Fibroblast of gingiva (primary cell): Measurements from ENCODE around the gene IGSF22.

Source experiments
- DNase-seq: peaks from one replicate; pipeline ENCODE4 v3.0.0-alpha.2; 2011; ENCODE audit warnings: low read depth

Gene IGSF22

GRCh38 chr11:18726040-18726439 is at the start of gene IGSF22:
TSS of gene IGSF22 (minus strand) at chr11:18726188. CDS start at chr11:18724236, 1,952 bp downstream.
- DNase-seq: no peak

DNA sequence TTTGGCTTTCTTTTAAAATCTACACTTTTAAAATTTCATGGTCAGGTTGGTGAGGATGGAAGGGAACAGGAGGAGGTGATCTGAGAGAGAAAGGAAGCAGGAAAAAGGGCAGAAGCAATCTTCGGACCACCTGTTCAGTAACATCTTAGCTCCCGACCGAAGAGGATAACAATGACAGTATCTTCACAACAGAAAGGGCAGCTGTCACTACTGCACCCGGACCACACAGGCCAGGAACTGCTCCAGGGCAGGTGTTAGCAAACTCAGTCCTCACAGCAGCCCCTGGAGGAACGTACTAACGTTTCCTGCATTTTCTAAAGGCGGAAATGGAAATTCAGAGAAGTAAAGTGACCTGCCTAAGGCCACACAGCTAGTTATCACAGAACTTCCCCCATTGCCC is 48.8 kb upstream of the IGSF22 start:
- no peak for DNase-seq

DNA sequence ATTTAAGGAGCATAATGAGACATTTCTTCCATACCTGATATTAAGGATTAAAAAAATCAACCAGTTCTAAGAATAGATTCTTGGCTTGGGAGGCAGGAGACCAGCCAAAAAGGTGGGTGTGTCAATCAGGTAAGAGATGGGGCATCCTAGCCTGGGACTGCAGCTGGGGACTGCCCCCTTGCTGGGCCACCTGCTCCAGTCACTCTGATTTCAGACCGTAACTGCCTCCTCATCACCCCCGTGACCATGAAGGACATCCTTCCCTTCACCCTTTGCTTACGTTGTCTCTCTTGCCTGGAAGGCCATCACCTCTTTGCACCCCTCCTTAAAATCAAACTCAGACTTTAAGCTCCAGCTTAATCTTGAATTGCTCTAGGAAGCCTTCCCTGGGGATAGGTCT is 47.7 kb upstream of the IGSF22 start:
- DNase-seq: no peak

DNA sequence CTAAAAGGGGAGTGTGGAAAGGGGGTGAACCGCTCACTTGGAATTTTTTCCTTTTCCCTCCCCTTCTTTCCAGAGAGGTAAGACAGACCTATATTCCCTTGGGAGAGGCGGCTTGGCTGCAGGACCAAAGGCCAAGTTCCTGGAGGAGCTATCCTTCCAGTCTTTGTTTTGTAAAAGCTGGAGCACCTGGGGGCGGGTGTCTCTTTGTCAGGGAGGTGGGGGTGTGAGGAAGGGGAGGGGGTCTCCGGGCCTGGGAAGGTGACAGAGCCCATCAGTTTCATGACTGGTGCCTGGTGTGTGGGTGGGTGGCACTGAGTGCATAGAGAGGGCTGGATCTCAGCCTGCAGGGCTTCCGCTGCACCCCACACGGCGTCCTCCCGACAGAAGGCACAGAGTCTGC is 47.1 kb upstream of the IGSF22 start:
- DNase-seq: no peak

DNA sequence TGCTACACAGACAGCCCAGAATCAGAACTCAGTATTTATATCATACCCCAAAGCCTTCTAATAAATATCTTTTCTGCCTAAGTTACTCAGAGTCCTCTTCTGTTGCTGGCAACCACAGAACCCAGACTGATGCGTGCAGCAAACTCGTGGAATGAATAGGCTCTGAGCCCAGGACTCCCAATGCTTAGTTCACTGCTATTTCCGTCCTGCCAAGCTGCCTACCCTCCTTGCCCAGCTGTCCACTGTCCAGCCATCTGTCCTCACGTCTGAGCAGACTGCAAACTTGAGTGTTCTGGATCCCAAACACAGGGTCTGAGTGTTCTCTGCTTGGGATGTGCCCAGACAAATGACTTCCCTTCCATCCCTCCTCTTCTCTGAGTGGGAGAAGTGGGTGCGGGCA is 46.2 kb upstream of the IGSF22 start:
- peak; percentile 33 for DNase-seq

DNA sequence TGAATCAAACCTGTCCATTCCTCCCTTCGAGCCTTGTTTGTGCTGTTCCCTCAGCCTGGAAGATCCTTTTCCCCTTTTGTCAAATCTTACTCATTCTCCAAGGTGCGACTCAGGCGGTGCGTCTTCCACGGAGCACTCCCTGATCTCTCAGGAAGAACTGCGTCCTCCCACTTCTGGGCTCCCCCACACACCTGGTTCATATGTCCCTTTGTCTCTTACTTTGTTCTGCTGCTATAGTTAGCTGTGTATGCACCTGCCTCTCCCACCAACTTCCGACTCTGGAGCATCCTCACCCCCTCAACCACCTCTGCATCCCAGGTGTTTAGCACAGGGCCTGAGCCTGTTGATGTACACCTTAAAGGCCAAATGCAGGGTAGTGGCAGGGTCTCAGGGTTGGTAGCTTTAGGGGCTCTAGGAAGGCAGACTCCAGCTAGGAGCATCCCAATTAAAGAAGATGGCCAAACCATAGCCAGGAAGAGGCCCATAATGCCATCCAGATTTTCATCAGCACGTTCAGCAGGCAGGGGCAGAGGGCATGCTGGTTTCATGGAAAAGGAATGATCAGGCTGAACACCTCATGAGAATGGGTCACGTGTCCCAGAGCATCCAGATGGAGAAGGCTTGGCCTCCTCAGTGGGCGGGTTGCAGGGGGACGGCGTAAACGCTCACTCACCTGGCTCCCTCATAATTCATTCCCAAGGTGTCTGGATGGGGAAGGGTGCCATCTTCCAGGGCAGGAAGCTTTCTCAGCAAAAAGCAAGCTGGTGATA is 45.5 kb upstream of the IGSF22 start:
- no peak for DNase-seq

DNA sequence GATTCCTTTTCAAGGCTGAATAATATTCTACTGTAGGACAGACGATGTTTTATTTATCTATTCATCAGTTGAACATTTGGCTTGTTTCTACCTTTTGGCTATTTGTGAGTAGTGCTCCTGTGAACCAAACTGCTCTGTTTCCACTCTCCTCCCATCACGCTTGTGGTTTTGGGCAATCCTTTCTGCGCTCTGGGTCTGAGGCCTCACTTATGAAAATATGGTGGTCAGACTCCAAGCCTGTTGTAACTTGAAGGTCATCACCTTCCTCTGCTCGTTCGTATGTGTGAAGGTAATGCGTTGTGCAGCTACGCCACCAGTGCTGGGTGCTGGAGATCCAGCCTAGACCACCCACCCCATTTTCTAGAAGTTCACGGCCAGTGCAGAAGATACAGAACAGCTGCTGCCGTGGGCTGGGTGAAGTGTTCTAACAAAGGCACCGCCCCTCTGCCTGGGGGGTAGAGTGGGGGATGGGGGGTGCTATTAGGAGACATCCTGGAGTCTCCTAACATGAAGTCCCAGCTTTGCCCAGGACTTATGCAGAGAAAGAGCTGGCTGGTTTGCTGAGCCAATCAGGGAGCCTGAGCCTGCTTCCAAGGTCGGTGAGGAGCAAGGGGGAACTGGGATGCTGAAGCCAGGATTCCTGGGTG is 44.6 kb upstream of the IGSF22 start:
- no peak for DNase-seq

DNA sequence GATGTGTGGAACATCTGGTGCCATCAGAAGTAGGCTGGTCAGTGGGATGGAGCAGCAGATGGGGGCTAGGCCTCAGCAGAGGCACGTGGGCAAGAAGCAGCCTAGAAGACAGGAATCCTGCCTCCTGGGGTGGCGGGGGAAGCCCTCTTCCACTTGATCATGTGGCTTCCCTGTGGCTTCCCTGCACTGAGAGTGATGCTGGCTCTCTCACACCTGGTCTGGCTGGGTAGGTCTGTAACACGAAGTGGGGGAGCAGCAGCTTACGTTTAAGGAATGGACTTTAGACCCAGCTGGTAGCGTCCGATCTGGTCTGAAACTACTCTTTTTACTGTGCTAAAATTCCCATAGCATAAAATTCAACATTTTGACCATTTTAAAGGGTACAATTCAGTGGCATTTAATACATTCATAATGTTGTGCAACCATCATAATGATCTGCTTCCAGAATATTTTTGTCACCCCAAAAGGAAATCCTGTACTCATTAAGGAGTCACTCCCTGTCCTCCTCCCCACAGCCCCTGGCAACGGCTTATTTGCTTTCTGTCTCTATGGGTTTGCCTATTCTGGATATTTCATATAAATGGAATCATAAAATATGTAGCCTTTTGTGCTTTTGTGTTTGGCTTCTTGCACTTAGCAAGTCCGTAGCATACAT is 43.9 kb upstream of the IGSF22 start:
- DNase-seq: no peak

DNA sequence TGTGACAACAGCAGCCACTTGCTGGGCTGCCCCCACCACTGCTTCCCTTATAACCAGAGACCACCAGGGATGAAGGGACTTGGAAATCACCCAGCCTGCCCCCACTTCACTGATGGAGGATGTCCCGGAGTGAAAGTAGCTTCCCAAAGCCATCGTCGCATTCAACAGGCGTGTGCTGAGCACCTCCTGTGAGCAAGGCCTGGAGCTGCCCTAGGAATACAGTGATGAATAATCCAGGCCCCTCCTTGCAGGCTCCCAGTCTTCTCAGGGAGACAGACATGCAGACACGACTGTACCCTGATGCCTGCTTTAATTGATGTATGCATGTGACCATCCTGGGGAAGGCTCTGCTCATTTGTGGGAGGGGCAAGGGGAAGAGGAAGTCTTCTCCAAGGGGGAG is 43.0 kb upstream of the IGSF22 start:
- DNase-seq: no peak

DNA sequence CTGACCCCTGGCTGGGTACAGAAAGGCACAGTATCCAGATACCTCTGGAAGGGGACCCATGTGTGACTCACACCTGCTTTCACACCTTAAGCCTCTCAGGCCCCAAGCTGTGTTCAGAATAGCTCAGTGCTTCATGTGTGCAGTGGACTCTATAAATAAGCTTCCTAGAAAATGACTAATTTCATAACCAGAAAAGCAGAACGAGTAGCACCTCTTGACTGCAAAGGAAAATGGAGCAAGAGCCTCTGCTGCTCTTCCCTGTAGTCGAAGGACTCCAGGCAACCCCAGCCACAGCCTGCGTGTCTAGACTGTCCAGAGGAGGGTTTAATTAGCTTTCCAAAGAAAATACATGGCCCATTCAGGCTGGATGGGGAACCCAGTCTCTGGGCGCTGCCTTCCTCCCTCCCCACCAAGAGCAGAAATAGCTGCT is 42.5 kb upstream of the IGSF22 start:
- DNase-seq: no peak

- DNase-seq: no peak
Measured at GRCh38 chr11:18766015-18766414, 40.0 kb upstream of the IGSF22 start.

DNA sequence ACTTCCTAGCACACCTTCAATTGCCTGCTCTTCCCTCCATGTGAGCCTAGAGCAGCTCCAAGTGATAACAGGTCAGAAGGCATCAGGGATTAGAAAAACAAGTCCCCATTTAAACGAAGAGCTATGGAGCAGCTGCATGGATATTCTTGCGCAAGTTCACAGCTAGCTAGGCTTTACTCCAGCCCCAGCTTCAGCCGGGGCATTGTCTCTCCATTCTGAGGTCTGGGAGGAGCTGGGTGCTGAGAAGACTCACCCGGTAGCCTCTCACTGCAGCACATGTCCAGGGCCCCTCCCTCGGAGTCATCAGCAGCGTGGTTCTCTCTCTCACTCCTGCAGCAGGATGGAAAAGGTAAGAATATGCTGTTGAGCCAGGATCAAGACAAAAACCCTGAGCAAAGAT is 39.6 kb upstream of the IGSF22 start:
- no peak for DNase-seq

GRCh38 chr11:18761741-18762140 is 35.8 kb upstream of the IGSF22 start:
- DNase-seq: no peak

DNA sequence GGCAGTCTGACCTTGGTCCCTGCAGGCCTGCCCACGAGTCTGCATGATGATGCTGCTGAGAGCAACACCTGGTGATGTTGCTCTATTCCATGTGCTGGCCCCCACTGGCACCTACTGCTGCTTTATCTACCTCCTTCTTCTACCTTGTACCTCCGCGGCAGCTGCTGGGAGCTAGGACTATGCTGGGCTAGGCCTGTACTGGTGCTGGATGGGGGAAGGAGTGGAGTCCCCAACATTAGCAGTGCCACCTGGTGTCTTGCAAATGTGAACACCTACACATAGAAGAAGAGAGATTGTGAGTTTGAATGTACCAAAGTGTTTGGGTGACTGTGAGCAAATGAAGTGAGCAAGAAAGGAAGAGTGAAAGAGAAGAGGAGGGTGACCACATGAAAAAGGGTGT is 35.2 kb upstream of the IGSF22 start:
- no peak for DNase-seq

GRCh38 chr11:18757811-18758210 is 31.8 kb upstream of the IGSF22 start:
- no peak for DNase-seq

- no peak for DNase-seq
Measured at GRCh38 chr11:18756889-18757288, 30.9 kb upstream of the IGSF22 start.

GRCh38 chr11:18754308-18754707 is 28.3 kb upstream of the IGSF22 start:
- DNase-seq: no peak

GRCh38 chr11:18752502-18752901 is 26.5 kb upstream of the IGSF22 start:
- no peak for DNase-seq

DNA sequence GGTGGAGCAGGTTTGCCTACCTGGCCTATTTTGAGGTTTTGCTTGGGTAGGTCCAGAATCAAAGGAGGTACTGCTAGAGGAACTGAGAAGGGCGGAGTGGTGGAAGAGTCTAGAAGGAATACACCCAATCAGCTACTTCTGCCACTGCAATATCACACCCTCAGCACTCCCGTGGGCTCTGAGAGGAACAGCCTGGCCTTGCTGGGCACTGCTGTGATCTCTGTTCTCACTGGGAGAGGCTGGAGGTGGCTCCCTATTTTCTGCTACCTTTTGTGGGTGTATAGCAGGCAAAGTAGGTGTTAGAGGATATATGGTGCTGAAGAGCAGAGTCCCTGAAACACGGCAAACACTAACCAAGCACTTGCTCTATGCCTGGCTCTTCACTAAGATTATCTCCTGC is 25.0 kb upstream of the IGSF22 start:
- no peak for DNase-seq

- DNase-seq: peak; percentile 63
Measured at GRCh38 chr11:18749681-18750319, 23.8 kb upstream of the IGSF22 start.

GRCh38 chr11:18748766-18749365 is 22.9 kb upstream of the IGSF22 start:
- DNase-seq: no peak

DNA sequence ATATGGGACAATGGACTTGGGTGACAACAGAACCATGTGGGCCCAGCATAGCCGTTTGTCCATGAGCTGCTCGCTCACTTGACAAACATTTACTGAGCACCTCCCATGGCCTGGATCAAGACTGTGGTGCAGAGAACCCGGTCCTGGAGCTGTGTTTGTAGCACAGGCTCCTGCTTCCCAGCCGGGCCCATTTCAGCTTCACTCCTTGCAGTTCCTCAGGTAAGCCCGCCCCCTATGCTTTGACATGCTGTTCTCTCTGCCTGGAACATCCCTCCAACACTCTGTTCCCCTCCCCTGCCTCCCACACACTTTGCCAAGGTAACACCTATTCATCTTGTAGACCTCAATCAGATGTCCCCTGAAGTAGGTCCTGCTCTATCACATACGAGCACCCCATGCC is 19.3 kb upstream of the IGSF22 start:
- no peak for DNase-seq
